ENCODE data around the gene SPOCK3.
"Not testable (repeated sequence)": the region's sequence is repeated elsewhere in the genome, so short reads cannot be mapped to it uniquely, and the experiment has no call there.

The SPOCK3 gene

DNA sequence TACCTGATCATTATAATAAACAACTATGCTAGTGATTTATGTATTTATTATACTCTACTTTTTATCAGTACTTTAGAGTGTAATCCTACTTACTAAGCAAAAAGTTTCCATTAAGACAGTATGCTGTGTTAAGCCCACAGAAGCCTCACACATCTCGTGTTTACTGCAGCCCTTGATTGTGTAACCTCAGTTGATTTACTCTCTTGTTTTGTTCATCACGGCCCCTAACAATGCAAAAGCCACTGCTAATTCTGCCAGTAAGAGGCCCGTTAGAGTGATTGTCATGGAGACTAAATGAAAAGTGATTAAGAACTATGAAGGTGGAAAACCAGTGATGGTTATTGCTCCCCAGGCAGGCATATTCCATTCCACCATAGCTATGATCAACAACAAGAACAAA, 436.2 kb downstream of the SPOCK3 start:
- no peak for FAIRE-seq

DNA sequence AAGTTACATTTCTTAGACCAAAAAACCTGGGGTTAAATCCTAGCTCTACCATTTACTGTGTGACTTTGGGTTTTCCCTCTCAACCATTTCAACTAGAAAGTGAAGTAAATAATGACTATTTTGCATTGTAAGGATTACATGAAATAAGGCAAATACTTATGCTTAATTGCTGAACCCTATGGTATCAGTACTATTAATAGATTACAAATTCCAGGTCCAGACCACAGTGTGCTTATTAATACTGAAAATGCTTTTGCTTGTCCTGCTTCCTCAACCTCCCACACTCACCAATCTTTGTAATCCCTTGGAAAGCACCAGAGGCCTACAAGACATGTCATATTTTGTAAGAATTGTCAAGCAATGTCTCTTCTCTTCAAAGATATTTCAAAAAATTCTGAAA, 456.5 kb downstream of the SPOCK3 start:
- FAIRE-seq, result no peak

GRCh38 chr4:166763018-166763417, 471.3 kb downstream of the SPOCK3 start:
- no peak for FAIRE-seq

DNA sequence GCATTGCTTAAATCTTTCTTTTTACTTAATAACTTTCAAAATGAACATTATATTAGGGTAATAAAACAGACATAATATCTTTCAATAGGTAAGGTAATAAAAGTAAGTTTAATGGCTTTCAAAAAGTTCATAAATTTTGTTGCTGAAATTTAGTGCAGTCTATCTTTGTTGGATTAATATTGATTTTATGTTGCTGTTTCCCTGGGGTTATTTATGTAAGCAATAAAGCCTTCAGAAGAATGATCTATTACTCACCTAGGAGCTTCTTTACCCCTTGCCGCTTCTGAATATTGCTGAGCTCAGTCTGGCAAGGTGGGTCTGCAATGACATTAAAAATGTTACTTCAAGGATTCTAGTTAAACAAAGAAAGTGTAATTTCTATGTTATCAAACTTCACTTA, 492.6 kb downstream of the SPOCK3 start:
- no peak for FAIRE-seq

GRCh38 chr4:166739215-166739614, 495.1 kb downstream of the SPOCK3 start:
- not testable (repeated sequence) for FAIRE-seq

- FAIRE-seq, result no peak
These were observed 496.9 kb downstream of the SPOCK3 start for GRCh38 chr4:166737430-166737829.

GRCh38 chr4:166735553-166735952, 498.7 kb downstream of the SPOCK3 start:
- FAIRE-seq, result no peak

- FAIRE-seq, result no peak
These were observed 499.5 kb downstream of the SPOCK3 start for GRCh38 chr4:166734797-166735196.

GRCh38 chr4:166733686-166734085, 500.6 kb downstream of the SPOCK3 start:
- no peak for FAIRE-seq

- no peak for FAIRE-seq
These were observed 507.5 kb downstream of the SPOCK3 start for GRCh38 chr4:166726832-166727231.

DNA sequence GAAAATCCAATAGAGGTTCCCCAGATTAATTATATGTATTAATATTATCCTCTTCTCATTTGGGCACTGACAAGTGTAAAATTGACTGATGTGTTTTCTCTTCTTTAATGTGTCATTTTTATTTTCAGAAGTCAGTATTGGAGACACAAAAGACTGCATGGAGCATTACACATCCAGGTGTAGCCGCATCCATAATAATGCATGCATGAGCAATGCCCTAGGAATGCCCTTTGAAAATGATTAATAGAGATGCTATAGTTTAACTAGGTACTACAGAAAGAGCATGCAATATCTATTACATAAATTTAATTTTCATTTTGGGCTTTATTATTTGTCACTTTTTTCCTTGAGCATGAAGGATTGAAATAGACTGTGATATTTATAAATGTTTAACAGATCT, 509.9 kb downstream of the SPOCK3 start:
- no peak for FAIRE-seq

- FAIRE-seq, result no peak
These were observed 510.7 kb downstream of the SPOCK3 start for GRCh38 chr4:166723532-166724140.

DNA sequence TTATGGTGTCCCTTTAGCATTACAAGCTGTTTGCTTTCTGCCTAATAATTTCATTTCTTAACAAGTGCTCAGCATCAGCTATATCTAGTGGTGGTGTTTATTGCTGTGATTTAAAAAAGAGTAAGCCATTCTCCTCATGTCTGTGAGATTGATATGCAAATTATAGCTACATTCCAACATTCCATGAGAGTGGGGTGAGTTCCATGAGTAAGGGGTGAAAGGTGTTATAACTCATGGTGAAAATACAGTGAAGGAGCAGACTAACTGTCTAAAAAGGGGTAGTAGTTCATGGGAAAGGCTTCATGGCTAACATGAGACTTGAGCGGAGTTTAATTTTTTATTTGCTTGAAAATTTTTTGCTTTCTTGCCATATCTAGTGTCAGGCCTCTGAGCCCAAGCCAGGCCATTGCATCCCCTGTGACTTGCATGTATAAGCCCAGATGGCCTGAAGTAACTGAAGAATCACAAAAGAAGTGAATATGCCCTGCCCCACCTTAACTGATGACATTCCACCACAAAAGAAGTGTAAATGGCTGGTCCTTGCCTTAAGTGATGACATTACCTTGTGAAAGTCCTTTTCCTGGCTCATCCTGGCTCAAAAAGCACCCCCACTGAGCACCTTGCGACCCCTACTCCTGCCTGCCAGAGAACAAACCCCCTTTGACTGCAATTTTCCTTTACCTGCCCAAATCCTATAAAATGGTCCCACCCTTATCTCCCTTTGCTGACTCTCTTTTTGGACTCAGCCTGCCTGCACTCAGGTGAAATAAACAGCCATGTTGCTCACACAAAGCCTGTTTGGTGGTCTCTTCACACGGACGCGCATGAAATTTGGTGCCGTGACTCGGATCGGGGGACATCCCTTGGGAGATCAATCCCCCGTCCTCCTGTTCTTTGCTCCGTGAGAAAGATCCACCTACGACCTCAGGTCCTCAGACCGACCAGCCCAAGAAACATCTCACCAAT, 518.3 kb downstream of the SPOCK3 start:
- FAIRE-seq, result not testable (repeated sequence)

DNA sequence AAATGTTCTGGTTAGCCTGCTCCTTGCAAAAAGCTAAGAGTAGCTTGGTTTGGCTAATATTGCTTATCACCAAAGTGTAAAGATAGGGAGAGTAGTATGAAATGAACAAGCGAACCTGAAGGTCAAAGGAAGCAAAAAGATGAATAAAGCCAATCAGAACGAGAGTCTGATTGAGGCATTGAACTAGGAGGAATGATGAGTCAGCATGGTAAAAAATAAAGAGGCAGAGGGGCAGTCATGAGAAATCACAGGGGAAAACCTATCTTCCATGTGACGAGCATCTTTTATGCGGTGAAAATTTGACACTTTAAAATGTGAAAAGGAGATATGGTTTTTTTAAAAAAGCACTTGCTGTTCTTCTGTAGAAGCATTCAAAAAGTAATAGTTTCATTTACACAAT, 533.7 kb downstream of the SPOCK3 start:
- FAIRE-seq, result no peak

- FAIRE-seq, result no peak
These were observed 545.5 kb downstream of the SPOCK3 start for GRCh38 chr4:166688835-166689234.

GRCh38 chr4:166687828-166688227, 546.5 kb downstream of the SPOCK3 start:
- FAIRE-seq, result no peak
